SK-N-SH treated with all-trans-retinoic acid at 6 μM for 48 hours (cell line): ENCODE measurements around the gene PTPRG.

Source experiments
- ESRRG ChIP-seq: fragments of 250-450 bp; sonication (Bioruptor Pico); IDR thresholded peaks from 2 replicates; pipeline ENCODE4 v1.6.1; 2021; ENCODE audit warnings: mild to moderate bottlenecking
- TF ChIP-seq, protein P1 (sequence below): fragments of 250-450 bp; sonication (Bioruptor Pico); IDR thresholded peaks from 2 replicates; pipeline ENCODE4 v1.5.1; 2020; ENCODE audit warnings: low read depth, mild to moderate bottlenecking, moderate library complexity

DNA sequence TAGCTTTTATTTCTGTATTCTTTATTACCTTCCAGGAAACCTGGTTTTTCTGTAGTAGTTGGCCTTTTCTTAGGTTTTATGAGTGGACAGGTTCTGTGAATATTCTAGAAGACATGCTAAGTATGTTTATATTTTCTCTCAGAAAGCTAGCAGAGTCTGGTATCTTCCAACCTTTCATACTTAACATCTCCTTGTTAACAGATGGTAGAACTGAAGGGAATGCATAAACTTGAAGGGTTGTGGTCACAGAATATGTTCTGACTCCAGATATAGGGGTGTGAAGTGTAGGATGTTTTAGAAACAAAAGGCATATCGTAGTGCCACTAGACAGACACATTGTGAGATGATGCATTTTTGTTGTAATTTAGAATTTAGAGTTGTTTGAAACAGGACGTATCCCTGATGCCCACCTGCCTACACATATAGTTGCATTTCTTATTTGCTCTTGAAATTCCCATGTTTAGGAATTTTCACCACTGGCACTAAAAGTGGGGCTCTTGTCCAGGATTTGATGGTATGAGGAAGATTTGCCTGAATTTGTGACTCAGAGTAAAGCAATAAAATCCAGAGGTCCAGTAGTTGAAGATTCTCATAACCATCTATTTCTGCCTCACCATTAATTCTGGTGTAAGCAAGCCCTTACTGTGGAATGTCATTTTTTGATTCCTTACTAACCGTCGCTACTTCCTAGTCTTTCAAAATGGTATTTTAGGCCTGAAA lies 537.4 kb downstream of the PTPRG start:
- TF ChIP-seq, protein P1, sequence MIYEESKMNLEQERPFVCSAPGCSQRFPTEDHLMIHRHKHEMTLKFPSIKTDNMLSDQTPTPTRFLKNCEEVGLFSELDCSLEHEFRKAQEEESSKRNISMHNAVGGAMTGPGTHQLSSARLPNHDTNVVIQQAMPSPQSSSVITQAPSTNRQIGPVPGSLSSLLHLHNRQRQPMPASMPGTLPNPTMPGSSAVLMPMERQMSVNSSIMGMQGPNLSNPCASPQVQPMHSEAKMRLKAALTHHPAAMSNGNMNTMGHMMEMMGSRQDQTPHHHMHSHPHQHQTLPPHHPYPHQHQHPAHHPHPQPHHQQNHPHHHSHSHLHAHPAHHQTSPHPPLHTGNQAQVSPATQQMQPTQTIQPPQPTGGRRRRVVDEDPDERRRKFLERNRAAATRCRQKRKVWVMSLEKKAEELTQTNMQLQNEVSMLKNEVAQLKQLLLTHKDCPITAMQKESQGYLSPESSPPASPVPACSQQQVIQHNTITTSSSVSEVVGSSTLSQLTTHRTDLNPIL (CRISPR knock-in tag): no peak
- TF ChIP-seq ESRRG (CRISPR knock-in tag): no peak
